Measurements from ENCODE around the gene CCT8. TPM values are rescaled to one million over a fixed set of nuclear protein-coding genes. Genes with fewer than 3 reads are reported as not detected.

CCT8 gene
- 234 and 314 TPM in 2 replicates for total RNA-seq

- peak; percentile 100 for DNase-seq
Measured at GRCh38 chr21:29073222-29074006, at the start of gene CCT8. Gene CCT8, minus strand, starts transcription at chr21:29073648. Its CDS starts 58 bp downstream, at chr21:29073590.

- DNase-seq, result no peak
Measured at GRCh38 chr21:29121759-29122158, 48.3 kb upstream of the CCT8 start.

GRCh38 chr21:29117372-29117955, 44.0 kb upstream of the CCT8 start:
- no peak for DNase-seq

GRCh38 chr21:29115899-29116298, 42.5 kb upstream of the CCT8 start:
- no peak for DNase-seq

- DNase-seq, result no peak
Measured at GRCh38 chr21:29114765-29115500, 41.5 kb upstream of the CCT8 start.

GRCh38 chr21:29105218-29105617, 31.8 kb upstream of the CCT8 start:
- DNase-seq, result no peak

GRCh38 chr21:29104239-29104708, 30.8 kb upstream of the CCT8 start:
- DNase-seq, result no peak

GRCh38 chr21:29102791-29103257, 29.4 kb upstream of the CCT8 start:
- DNase-seq, result no peak

- DNase-seq, result no peak
Measured at GRCh38 chr21:29098156-29098555, 24.7 kb upstream of the CCT8 start.

- DNase-seq, result no peak
Measured at GRCh38 chr21:29096218-29097015, 23.0 kb upstream of the CCT8 start.

GRCh38 chr21:29092102-29092959, 18.9 kb upstream of the CCT8 start:
- DNase-seq, result no peak

GRCh38 chr21:29091033-29091432, 17.6 kb upstream of the CCT8 start:
- DNase-seq, result peak; percentile 52

GRCh38 chr21:29085106-29085752, 11.8 kb upstream of the CCT8 start:
- DNase-seq, result no peak

GRCh38 chr21:29084372-29084771, 10.9 kb upstream of the CCT8 start:
- no peak for DNase-seq

GRCh38 chr21:29083306-29083705, 9.9 kb upstream of the CCT8 start:
- no peak for DNase-seq

GRCh38 chr21:29082046-29082815, 8.8 kb upstream of the CCT8 start:
- no peak for DNase-seq

GRCh38 chr21:29080454-29080941, 7.0 kb upstream of the CCT8 start:
- peak; percentile 67 for DNase-seq

- peak; percentile 33 for DNase-seq
Measured at GRCh38 chr21:29078869-29079767, 5.7 kb upstream of the CCT8 start.

- DNase-seq, result peak; percentile 55
Measured at GRCh38 chr21:29077651-29078090, 4.2 kb upstream of the CCT8 start.

Data from dermis blood vessel endothelial cell (primary cell).